Progenitor cell of endocrine pancreas (in vitro differentiated cells): ENCODE results near the gene SHISA5. TPM values are rescaled to one million over a fixed set of nuclear protein-coding genes. Genes with fewer than 3 reads are reported as not detected.

Experiments
- DNase-seq: peaks from one replicate; pipeline ENCODE4 v3.0.0; 2021; ENCODE audit warnings: low spot score; ENCODE audit not compliant: unreplicated experiment
- H3K27ac Mint-ChIP-seq: 2 replicates; pipeline ENCODE4 v1.8.0; 2021; ENCODE audit warnings: mild to moderate bottlenecking, moderate library complexity, mixed read lengths
- H3K27me3 Mint-ChIP-seq: 2 replicates; pipeline ENCODE4 v1.8.0; 2021; ENCODE audit warnings: mixed read lengths
- H3K36me3 Mint-ChIP-seq: 2 replicates; pipeline ENCODE4 v1.8.0; 2022; ENCODE audit warnings: mixed read lengths; ENCODE audit not compliant: insufficient read depth
- H3K4me1 Mint-ChIP-seq: 2 replicates; pipeline ENCODE4 v1.8.0; 2021; ENCODE audit warnings: low read depth, mixed read lengths
- H3K4me3 Mint-ChIP-seq: 2 replicates; pipeline ENCODE4 v1.8.0; 2021; ENCODE audit warnings: low read depth, mild to moderate bottlenecking, moderate library complexity, mixed read lengths
- H3K9me3 Mint-ChIP-seq: 2 replicates; pipeline ENCODE4 v1.8.0; 2021; ENCODE audit warnings: low read depth, mixed read lengths
- CTCF ChIP-seq: fragments of 200-600 bp; sonication (generic); IDR thresholded peaks from one replicate; pipeline ENCODE4 v1.5.0; 2021; ENCODE audit warnings: antibody characterized with exemption, mild to moderate bottlenecking; ENCODE audit not compliant: unreplicated experiment
- total RNA-seq: library from RNA; stranded (reverse); gene quantifications from 2 replicates; pipeline ENCODE4 v1.2.1, GENCODE V29; 2021

SHISA5 gene
- total RNA-seq, 1 donor from 2014 or later: 162 TPM

GRCh38 chr3:48431224-48432029 is 72.5 kb downstream of the SHISA5 start:
- Mint-ChIP-seq H3K27ac (peak overlapping the region; percentile 98), H3K9me3 (no peaks in the 10 kb centered on the region), H3K4me1 (peaks cover 40% of the 10 kb centered on the region), H3K36me3 (peaks cover 5% of the 10 kb centered on the region), H3K27me3 (no peaks in the 10 kb centered on the region), H3K4me3 (peak overlapping the region; percentile 90)
- no peak for DNase-seq
- TF ChIP-seq CTCF: no peak

- Mint-ChIP-seq H3K9me3 (no peaks in the 10 kb centered on the region), H3K27me3 (no peaks in the 10 kb centered on the region), H3K4me3 (peak overlapping the region; percentile 90), H3K4me1 (peaks cover 46% of the 10 kb centered on the region), H3K27ac (peak overlapping the region; percentile 98), H3K36me3 (peaks cover 7% of the 10 kb centered on the region)
- DNase-seq: no peak
- no peak for TF ChIP-seq CTCF
Measured at GRCh38 chr3:48430708-48431101, 73.3 kb downstream of the SHISA5 start.

DNA sequence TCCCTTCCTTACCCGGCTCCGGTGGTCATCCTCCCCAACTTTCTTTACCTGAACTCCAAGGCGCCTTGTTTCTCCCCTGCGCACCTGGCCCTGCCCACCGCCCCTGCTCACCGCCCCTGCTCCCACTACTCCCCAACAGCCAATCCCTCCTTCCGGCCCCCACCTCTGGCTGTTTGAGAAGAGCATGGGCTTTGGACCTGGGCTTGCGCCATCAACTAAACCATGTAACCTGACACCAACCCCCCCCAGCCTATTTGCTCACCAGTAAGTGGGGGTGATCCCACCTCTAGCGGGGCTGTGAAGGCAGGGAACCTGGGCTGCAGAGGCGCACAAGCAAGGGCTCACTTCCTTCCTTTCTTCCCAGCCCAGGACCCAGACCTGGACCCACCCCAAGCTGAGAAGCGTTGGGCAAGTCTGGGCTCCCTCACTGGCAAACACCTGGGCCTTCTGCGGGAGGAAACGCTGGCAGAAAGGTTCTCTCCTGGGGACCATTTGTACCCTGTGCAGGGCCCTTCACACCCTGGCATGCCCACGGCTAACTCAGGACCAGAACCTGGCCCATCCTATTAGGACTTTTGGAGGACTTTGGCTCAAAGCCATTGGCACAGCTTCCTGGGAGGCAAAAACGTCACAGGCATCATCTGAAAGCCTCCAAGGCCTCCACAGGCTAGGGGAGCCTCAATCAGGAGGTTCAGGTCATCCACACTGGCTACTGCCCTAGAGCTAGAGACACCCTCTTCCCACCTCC is 73.8 kb downstream of the SHISA5 start, which contains the start of gene PLXNB1:
Gene PLXNB1 (minus strand): TSS at position 127 of the 748 bp plus-strand sequence. CDS start 5,475 bp downstream, outside the sequence.
- peak; percentile 69 for DNase-seq
- no peak for TF ChIP-seq CTCF
- H3K27me3 Mint-ChIP-seq: no peaks in the 10 kb centered on the region
- peaks cover 50% of the 10 kb centered on the region for H3K4me1 Mint-ChIP-seq
- peak within 1 kb of the TSS; percentile 90 for H3K4me3 Mint-ChIP-seq
- H3K36me3 Mint-ChIP-seq: peaks cover 8% of the 10 kb centered on the region
- H3K27ac Mint-ChIP-seq: peak within 1 kb of the TSS; percentile 98
- no peaks in the 10 kb centered on the region for H3K9me3 Mint-ChIP-seq

DNA sequence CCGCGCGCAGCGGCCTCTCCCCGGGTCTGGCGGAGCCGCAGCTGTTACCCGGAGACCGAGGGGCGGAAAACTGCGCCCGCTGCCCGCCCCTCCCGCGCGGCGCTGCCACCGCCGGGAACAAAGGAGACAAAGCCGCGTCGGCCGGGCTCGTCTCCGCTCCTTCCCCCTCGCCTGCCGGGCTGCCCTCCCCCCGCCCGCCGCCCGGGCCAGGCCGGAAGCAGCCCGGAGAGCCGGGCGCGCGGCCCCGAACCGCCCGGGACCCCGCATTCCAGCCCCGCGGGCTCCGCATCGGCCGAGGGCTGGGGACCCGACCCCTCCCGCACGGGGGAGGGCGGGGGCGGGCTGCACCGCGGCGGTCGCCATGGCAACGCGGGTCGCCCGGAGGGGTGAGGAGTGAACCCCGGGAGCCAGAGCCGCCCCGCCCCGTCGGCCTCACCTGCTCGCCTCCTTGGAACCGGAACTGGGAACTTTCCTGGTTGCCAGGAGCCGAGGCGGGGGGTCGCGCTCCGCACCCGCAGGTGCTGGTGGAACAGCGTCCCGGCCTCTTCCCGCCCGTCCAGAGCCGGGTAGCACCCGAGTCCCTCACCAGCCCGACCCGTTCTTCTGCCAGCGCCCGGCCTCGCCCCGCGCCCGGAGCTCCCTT is 74.5 kb downstream of the SHISA5 start:
- Mint-ChIP-seq H3K36me3 (peaks cover 10% of the 10 kb centered on the region), H3K27me3 (no peaks in the 10 kb centered on the region), H3K4me1 (peaks cover 57% of the 10 kb centered on the region), H3K9me3 (no peaks in the 10 kb centered on the region), H3K27ac (peak overlapping the region; percentile 98), H3K4me3 (peak overlapping the region; percentile 90)
- DNase-seq: peak; percentile 78
- no peak for TF ChIP-seq CTCF
